ENCODE results near the gene PTPN4. TPM values are rescaled to one million over a fixed set of nuclear protein-coding genes. Genes with fewer than 3 reads are reported as not detected.

The PTPN4 gene
- polyA plus RNA-seq, 1 donor from 2014 or later: 22.0 TPM

- no peak overlapping the region for H2AFZ ChIP-seq (ENCODE audit: low read depth, low read length)
- no peaks in the 10 kb centered on the region for H4K20me1 ChIP-seq (ENCODE audit: insufficient read depth)
- no peak for TF ChIP-seq REST (IDR thresholded peaks at IDR 0.05; ENCODE audit: borderline replicate concordance)
- TF ChIP-seq TAF1 (IDR thresholded peaks at IDR 0.05; ENCODE audit: low read depth): no peak
- H3K9me3 ChIP-seq (ENCODE audit: low read length): no peaks in the 10 kb centered on the region
- peaks cover 4% of the 10 kb centered on the region for H3K36me3 ChIP-seq (ENCODE audit: insufficient read depth, low read length)
- no peak overlapping the region for H3K4me3 ChIP-seq (ENCODE audit: low read length)
- no peak overlapping the region for H3K4me2 ChIP-seq (ENCODE audit: low read length)
- no peaks in the 10 kb centered on the region for H3K9me2 ChIP-seq (ENCODE audit: insufficient read depth, low read length)
- H3K9ac ChIP-seq (ENCODE audit: low read length): no peak overlapping the region
- H3K27ac ChIP-seq (ENCODE audit: low read length): no peak overlapping the region
- no peaks in the 10 kb centered on the region for H3K79me2 ChIP-seq (replicated peaks; ENCODE audit: insufficient read depth, low read length)
- no peaks in the 10 kb centered on the region for H3K27me3 ChIP-seq (ENCODE audit: insufficient read depth, low read depth, low read length)
- H3F3A ChIP-seq (ENCODE audit: insufficient read depth, low read length, poor library complexity, severe bottlenecking): no peaks in the 10 kb centered on the region
Measured at GRCh38 chr2:119814216-119814615, 54.5 kb downstream of the PTPN4 start.

GRCh38 chr2:119818792-119819191 lies 59.1 kb downstream of the PTPN4 start:
- no peaks in the 10 kb centered on the region for H3K9me3 ChIP-seq (ENCODE audit: low read length)
- no peaks in the 10 kb centered on the region for H3K27me3 ChIP-seq (ENCODE audit: insufficient read depth, low read depth, low read length)
- no peaks in the 10 kb centered on the region for H3F3A ChIP-seq (ENCODE audit: insufficient read depth, low read length, poor library complexity, severe bottlenecking)
- H2AFZ ChIP-seq (ENCODE audit: low read depth, low read length): no peak overlapping the region
- no peaks in the 10 kb centered on the region for H4K20me1 ChIP-seq (ENCODE audit: insufficient read depth)
- TF ChIP-seq TAF1 (IDR thresholded peaks at IDR 0.05; ENCODE audit: low read depth): no peak
- no peak for TF ChIP-seq CTCF (IDR thresholded peaks at IDR 0.05; ENCODE audit: poor library complexity, severe bottlenecking)
- no peak for TF ChIP-seq EP300 (conservative IDR thresholded peaks at IDR 0.05; ENCODE audit: poor library complexity, severe bottlenecking)
- no peak for TF ChIP-seq POLR2AphosphoS5 (IDR thresholded peaks at IDR 0.05)
- TF ChIP-seq MXI1 (conservative IDR thresholded peaks at IDR 0.05; ENCODE audit: poor library complexity, severe bottlenecking): no peak
- no peak for TF ChIP-seq REST (IDR thresholded peaks at IDR 0.05; ENCODE audit: borderline replicate concordance)
- no peak overlapping the region for H3K9ac ChIP-seq (ENCODE audit: low read length)
- no peak overlapping the region for H3K4me2 ChIP-seq (ENCODE audit: low read length)
- no peaks in the 10 kb centered on the region for H3K79me2 ChIP-seq (replicated peaks; ENCODE audit: insufficient read depth, low read length)
- H3K9me2 ChIP-seq (ENCODE audit: insufficient read depth, low read length): no peaks in the 10 kb centered on the region
- H3K27ac ChIP-seq (ENCODE audit: low read length): no peak overlapping the region
- H3K36me3 ChIP-seq (ENCODE audit: insufficient read depth, low read length): no peaks in the 10 kb centered on the region
- no peak overlapping the region for H3K4me3 ChIP-seq (ENCODE audit: low read length)

Measured in neural cell (in vitro differentiated cells).